ENCODE results near the gene CFAP210.
"Not testable (repeated sequence)": the region's sequence is repeated elsewhere in the genome, so short reads cannot be mapped to it uniquely, and the experiment has no call there.

Gene CFAP210

DNA sequence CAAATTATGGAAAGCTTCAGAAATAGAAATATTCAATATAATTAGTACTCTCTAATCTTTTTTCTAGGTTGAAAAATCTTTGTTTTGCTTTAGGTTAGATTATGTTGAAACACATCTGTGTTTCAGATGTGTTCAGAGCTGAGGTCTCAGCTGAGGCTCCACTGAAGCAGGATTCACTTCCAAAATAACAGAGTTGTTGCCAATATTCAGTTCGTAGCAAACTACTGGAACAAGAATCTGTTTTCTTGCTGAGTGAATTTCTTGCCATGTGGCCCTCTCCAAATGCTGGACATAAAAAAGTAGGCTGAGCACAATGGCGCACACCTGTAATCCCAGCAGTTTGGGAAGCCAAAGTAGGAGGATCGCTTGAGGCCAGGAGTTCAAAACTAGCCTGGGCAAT lies 8.8 kb upstream of the CFAP210 start:
- TF ChIP-seq, protein P1, sequence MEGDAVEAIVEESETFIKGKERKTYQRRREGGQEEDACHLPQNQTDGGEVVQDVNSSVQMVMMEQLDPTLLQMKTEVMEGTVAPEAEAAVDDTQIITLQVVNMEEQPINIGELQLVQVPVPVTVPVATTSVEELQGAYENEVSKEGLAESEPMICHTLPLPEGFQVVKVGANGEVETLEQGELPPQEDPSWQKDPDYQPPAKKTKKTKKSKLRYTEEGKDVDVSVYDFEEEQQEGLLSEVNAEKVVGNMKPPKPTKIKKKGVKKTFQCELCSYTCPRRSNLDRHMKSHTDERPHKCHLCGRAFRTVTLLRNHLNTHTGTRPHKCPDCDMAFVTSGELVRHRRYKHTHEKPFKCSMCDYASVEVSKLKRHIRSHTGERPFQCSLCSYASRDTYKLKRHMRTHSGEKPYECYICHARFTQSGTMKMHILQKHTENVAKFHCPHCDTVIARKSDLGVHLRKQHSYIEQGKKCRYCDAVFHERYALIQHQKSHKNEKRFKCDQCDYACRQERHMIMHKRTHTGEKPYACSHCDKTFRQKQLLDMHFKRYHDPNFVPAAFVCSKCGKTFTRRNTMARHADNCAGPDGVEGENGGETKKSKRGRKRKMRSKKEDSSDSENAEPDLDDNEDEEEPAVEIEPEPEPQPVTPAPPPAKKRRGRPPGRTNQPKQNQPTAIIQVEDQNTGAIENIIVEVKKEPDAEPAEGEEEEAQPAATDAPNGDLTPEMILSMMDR (conservative IDR thresholded peaks at IDR 0.05; ENCODE audit: low read length) = no peak
- peak; percentile 79 for DNase-seq (ENCODE audit: low read depth)
- no peak overlapping the region for H3K4me3 ChIP-seq (ENCODE audit: low read length)

DNA sequence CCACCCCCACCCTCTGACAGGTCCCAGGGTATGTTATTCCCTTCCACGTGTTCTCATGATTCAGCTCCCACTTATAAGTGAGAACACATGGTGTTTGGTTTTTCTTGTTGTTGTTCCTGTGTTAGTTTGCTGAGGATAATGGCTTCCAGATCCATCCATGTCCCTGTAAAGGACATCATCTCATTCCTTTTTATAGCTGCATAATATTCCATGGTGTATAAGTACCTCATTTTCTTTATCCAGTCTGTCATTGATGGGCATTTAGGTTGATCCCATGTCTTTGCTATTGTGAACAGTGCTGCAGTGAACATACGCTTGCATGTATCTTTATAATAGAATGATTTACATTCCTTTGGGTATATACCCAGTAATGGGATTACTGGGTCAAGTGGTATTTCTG lies 5.0 kb upstream of the CFAP210 start:
- not testable (repeated sequence) for H3K4me3 ChIP-seq (ENCODE audit: low read length); DNase-seq (ENCODE audit: low read depth)

DNA sequence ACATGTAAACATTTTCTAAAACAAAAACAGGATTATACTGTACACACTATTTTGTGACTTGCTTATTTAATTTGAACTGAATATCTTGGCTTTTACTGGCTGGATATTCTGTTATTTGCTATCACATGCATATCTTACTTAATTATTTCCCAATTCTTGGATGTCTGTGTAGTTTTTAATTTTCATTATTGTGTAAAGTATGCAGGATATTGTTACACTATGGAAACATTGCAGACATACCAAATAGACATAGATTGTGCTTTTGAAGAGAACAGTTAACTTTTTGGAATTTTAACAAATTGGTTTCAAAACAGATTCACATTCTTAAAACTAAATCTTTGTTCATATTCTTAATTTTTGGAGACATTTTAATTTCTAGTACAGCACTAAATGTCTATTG lies 2.2 kb upstream of the CFAP210 start:
- no peak for DNase-seq (ENCODE audit: low read depth)
- TF ChIP-seq, protein P1 (conservative IDR thresholded peaks at IDR 0.05; ENCODE audit: low read length) = no peak
- no peak overlapping the region for H3K4me3 ChIP-seq (ENCODE audit: low read length)

- no peak for DNase-seq (ENCODE audit: low read depth)
- TF ChIP-seq, protein P1 (conservative IDR thresholded peaks at IDR 0.05; ENCODE audit: low read length) = no peak
- peak overlapping the region; percentile 90 for H3K4me3 ChIP-seq (ENCODE audit: low read length)
Observed at GRCh38 chr2:169694894-169695260, 672 bp upstream of the CFAP210 start.

DNA sequence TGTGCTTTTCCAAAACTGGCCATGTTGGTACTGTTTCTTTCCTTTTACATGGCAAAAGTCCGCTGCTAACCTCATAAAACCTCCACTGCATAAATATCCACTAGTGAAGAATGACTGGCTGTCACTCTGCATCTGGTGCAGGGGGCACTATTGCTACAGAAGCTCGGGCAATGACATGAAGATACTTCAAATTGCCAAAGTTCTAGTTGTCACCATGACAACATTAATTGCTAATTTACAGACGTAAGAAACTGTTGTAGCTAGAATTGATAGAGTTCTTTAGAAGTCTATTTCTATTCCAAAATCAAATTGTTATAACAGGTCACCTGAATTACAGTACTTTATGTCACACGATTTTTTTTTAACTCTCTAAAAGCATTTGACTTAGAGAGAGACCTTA lies 845 bp downstream of the CFAP210 start:
- no peak for DNase-seq (ENCODE audit: low read depth)
- TF ChIP-seq, protein P1 (conservative IDR thresholded peaks at IDR 0.05; ENCODE audit: low read length) = no peak
- H3K4me3 ChIP-seq (ENCODE audit: low read length) = no peak overlapping the region

DNA sequence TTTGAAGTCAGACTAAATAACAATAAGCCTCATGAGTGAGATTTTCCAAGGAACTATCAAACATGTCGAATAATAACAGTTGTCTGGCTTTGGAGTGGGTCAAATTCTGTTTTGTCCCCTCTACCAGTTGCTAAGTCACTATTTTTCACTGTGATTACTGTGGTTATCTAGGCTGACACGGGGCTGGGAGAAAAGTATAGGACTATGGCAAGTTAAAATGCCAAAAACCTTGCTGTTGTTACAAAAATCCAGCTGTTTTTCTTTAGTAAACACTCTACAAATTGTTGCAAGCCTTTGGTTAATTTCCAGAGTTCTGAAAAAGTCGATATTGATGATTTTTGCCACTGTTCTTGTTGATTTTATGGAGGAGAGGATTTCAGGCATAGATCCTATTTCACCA lies 1.5 kb downstream of the CFAP210 start:
- TF ChIP-seq, protein P1 (conservative IDR thresholded peaks at IDR 0.05; ENCODE audit: low read length) = no peak
- H3K4me3 ChIP-seq (ENCODE audit: low read length) = no peak overlapping the region
- no peak for DNase-seq (ENCODE audit: low read depth)

GRCh38 chr2:169690958-169691357 lies 3.2 kb downstream of the CFAP210 start:
- TF ChIP-seq, protein P1 (conservative IDR thresholded peaks at IDR 0.05; ENCODE audit: low read length) = no peak
- no peak overlapping the region for H3K4me3 ChIP-seq (ENCODE audit: low read length)
- no peak for DNase-seq (ENCODE audit: low read depth)

DNA sequence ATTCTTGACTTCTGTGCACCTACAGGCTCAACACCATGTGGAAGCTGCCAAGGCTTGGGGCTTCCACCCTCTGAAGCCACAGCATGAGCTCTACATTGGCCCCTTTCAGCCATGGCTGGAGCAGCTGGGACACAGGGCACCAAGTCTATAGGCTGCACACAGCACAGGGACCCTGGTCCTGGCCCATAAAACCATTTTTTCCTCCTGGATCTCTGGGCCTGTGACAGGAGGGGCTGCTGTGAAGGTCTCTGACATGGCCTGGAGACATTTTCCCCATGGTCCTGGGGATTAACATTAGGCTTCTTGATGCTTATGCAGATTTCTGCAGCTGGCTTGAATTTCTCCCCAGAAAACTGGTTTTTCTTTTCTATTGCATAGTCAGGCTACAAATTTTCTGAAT lies 6.3 kb downstream of the CFAP210 start:
- H3K4me3 ChIP-seq (ENCODE audit: low read length); DNase-seq (ENCODE audit: low read depth): not testable (repeated sequence)

DNA sequence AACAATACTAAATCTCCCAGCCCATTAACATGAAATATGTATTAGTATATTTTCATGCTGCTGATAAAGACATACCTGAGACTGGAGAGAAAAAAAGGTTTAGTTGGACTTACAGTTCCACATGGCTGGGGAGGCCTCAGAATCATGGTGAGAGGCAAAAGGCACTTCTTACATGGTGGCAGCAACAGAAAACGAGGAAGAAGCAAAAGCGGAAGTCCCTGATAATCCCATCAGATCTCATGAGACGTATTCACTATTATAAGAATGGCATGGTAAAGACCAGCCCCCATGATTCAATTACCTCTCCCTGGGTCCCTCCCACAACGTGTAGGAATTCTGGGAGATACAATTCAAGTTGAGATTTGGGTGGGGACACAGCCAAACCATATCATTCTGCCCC lies 7.4 kb downstream of the CFAP210 start:
- DNase-seq (ENCODE audit: low read depth); H3K4me3 ChIP-seq (ENCODE audit: low read length): not testable (repeated sequence)

GRCh38 chr2:169684712-169685111 lies 9.5 kb downstream of the CFAP210 start:
- not testable (repeated sequence) for H3K4me3 ChIP-seq (ENCODE audit: low read length); DNase-seq (ENCODE audit: low read depth)
